Nephron progenitor cell (in vitro differentiated cells): ENCODE data around the gene TMEM127.
"Not testable (repeated sequence)": the region's sequence is repeated elsewhere in the genome, so short reads cannot be mapped to it uniquely, and the experiment has no call there.

ENCODE experiments used
- DNase-seq: peaks from one replicate; pipeline ENCODE4 v3.0.0; 2021
- H3K27ac Mint-ChIP-seq: 2 replicates; pipeline ENCODE4 v1.8.0; 2021; ENCODE audit warnings: mild to moderate bottlenecking, moderate library complexity, mixed read lengths
- H3K27me3 Mint-ChIP-seq: 2 replicates; pipeline ENCODE4 v1.8.0; 2021; ENCODE audit warnings: mild to moderate bottlenecking, low read depth, mixed read lengths; ENCODE audit not compliant: poor library complexity
- H3K36me3 Mint-ChIP-seq: 2 replicates; pipeline ENCODE4 v1.8.0; 2021; ENCODE audit warnings: low read depth, mixed read lengths
- H3K4me1 Mint-ChIP-seq: 2 replicates; pipeline ENCODE4 v1.8.0; 2021; ENCODE audit warnings: mixed read lengths
- H3K4me3 Mint-ChIP-seq: 2 replicates; pipeline ENCODE4 v1.8.0; 2021; ENCODE audit warnings: mild to moderate bottlenecking, moderate library complexity, mixed read lengths
- H3K9me3 Mint-ChIP-seq: 2 replicates; pipeline ENCODE4 v1.8.0; 2021; ENCODE audit warnings: mild to moderate bottlenecking, moderate library complexity, mixed read lengths
- TF ChIP-seq, protein P1 (sequence below): fragments of 200-600 bp; sonication (generic); IDR thresholded peaks from 2 replicates; pipeline ENCODE4 v1.5.0; 2021; ENCODE audit warnings: antibody characterized with exemption

Gene TMEM127

DNA sequence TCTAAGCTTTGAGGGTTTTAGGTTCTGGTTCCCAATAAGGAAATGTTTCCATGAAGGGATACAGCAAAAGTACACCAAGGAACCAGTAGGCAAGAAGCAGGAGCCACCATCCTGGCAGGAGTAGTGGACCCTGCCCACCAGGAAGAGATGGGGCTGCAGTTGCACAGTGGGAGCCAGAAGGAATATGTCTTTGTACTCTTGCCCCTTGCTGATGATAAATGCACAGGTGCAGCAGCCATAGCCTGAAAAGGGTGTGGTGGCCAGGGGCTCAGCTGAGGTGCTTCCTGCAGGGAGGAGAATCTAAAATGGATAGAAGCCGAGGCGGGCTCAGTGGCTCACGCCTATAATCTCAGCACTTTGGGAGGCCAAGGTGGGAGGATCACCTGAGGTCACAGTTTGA, 27.5 kb downstream of the TMEM127 start:
- no peaks in the 10 kb centered on the region for H3K4me1 Mint-ChIP-seq
- H3K27me3 Mint-ChIP-seq, result peaks cover 4% of the 10 kb centered on the region
- H3K27ac Mint-ChIP-seq, result no peak overlapping the region
- TF ChIP-seq, protein P1, sequence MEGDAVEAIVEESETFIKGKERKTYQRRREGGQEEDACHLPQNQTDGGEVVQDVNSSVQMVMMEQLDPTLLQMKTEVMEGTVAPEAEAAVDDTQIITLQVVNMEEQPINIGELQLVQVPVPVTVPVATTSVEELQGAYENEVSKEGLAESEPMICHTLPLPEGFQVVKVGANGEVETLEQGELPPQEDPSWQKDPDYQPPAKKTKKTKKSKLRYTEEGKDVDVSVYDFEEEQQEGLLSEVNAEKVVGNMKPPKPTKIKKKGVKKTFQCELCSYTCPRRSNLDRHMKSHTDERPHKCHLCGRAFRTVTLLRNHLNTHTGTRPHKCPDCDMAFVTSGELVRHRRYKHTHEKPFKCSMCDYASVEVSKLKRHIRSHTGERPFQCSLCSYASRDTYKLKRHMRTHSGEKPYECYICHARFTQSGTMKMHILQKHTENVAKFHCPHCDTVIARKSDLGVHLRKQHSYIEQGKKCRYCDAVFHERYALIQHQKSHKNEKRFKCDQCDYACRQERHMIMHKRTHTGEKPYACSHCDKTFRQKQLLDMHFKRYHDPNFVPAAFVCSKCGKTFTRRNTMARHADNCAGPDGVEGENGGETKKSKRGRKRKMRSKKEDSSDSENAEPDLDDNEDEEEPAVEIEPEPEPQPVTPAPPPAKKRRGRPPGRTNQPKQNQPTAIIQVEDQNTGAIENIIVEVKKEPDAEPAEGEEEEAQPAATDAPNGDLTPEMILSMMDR, result no peak
- H3K9me3 Mint-ChIP-seq, result no peaks in the 10 kb centered on the region
- DNase-seq, result no peak
- H3K4me3 Mint-ChIP-seq, result no peak overlapping the region
- H3K36me3 Mint-ChIP-seq, result peaks cover 4% of the 10 kb centered on the region

DNA sequence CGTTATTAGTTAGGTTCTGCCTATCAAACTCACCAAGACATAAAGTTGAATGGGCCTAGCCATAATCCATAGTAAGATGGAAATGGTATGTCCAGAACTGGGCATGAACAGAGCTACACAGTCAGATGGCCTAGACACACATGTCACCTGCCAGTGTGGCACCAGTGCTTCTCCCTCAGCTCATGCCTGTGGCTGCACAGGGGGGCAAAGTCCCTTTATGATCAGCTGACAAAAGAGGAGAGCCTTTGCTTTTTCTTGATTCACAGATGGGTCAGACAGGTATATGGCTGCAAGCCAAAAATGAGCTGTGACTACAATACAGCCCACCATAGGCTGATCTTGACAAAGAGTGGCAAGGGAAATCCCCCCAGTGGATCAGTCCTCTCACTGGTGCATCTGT, 28.9 kb downstream of the TMEM127 start:
- Mint-ChIP-seq H3K36me3 (no peaks in the 10 kb centered on the region), H3K4me1 (no peaks in the 10 kb centered on the region), H3K27ac (no peak overlapping the region), H3K9me3 (no peaks in the 10 kb centered on the region), H3K4me3 (no peak overlapping the region), H3K27me3 (peaks cover 4% of the 10 kb centered on the region)
- TF ChIP-seq, protein P1, result no peak
- DNase-seq, result no peak

DNA sequence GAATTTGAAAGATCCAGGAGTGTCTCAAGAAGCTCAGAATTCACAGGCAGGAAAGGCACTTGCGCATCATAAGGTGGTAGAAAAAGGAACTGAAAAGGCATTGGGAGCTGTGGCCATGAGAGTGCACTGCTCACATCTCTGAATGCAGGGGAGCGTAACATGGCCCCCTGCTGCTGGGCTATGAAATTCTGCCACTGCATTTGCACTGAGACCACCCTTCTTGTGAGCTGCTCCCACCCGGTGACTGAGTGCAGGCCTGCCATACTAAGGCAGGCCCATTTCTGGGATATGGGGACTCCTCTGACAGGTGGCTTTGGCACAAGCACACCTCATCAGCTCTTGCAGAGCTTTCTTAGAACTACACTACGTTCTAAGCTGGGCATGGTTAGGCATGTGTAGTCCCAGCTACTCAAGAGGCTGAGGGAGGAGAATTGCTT, 31.9 kb downstream of the TMEM127 start:
- H3K9me3 Mint-ChIP-seq, result no peaks in the 10 kb centered on the region
- H3K36me3 Mint-ChIP-seq, result no peaks in the 10 kb centered on the region
- H3K27me3 Mint-ChIP-seq, result no peaks in the 10 kb centered on the region
- no peak overlapping the region for H3K4me3 Mint-ChIP-seq
- TF ChIP-seq, protein P1, result no peak
- H3K27ac Mint-ChIP-seq, result no peak overlapping the region
- no peaks in the 10 kb centered on the region for H3K4me1 Mint-ChIP-seq
- no peak for DNase-seq

DNA sequence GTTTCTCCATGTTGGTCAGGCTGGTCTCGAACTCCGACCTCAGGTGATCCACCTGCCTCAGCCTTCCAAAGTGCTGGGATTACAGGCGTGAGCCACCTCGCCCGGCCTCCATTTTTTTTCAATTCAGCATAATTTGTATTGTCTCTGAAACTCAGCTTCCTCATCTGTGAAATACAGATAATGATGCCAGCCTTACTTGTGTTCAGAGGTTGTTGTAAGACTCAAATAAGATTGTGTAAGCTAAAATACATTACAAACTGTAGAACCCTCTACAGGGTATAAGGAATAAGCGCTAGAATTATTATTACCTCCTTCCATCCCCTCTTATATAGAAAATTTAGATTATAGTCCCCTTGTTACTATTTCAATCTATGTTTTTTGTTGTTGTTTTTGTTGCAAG, 32.4 kb downstream of the TMEM127 start:
- Mint-ChIP-seq H3K36me3 (no peaks in the 10 kb centered on the region), H3K4me1 (no peaks in the 10 kb centered on the region), H3K27me3 (no peaks in the 10 kb centered on the region), H3K4me3 (no peak overlapping the region), H3K9me3 (no peaks in the 10 kb centered on the region), H3K27ac (no peak overlapping the region)
- TF ChIP-seq, protein P1, result no peak
- DNase-seq, result no peak

DNA sequence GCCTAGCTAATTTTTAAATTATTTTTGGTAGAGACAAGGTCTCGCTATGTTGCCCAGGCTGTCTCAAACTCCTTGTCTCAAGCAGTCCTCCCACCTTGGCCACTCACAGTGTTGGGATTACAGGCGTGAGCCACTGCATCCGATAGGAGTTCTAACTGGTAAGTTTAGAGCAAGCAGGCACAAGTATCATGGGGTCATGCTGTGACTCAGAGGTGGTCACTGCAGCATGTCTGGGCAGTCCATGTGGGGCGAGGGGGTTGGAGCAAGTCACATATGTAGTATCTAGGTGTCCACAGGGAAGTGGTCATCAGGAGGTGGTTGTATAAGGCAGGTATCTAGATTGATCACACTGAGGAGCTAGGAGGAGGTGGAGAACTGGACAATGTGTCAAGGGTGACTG, 34.5 kb downstream of the TMEM127 start:
- no peaks in the 10 kb centered on the region for H3K36me3 Mint-ChIP-seq
- no peaks in the 10 kb centered on the region for H3K9me3 Mint-ChIP-seq
- H3K4me3 Mint-ChIP-seq, result no peak overlapping the region
- no peaks in the 10 kb centered on the region for H3K27me3 Mint-ChIP-seq
- no peak for DNase-seq
- TF ChIP-seq, protein P1, result no peak
- no peak overlapping the region for H3K27ac Mint-ChIP-seq
- no peaks in the 10 kb centered on the region for H3K4me1 Mint-ChIP-seq

DNA sequence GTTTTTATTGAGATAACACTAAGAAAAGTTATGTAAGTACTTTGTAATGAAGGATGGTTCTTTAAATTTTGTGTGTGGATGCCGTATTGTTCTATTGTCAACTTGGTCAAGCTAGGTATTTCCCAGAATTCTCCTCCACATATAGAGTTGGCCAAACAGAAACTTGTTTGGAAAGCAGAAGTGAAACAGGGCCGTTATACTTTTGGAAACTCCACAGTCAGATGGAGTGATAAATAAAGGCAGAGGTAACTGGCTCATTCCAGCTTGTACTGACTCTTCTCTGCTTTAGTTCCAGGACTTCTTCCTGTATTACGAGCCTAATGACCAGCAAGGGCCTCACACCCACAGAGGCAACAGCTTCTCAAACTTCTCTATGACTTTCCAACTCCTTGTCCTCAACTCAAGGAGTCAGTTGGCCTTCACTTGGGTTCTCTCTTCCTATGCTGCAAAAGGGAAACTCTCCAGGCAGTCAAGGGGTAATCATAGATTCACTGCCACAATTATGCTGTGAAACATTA, 40.7 kb downstream of the TMEM127 start:
- TF ChIP-seq, protein P1, result no peak
- no peak for DNase-seq
- Mint-ChIP-seq H3K27me3 (no peaks in the 10 kb centered on the region), H3K36me3 (peaks cover 7% of the 10 kb centered on the region), H3K27ac (peak overlapping the region; percentile 6), H3K9me3 (no peaks in the 10 kb centered on the region), H3K4me3 (no peak overlapping the region), H3K4me1 (no peaks in the 10 kb centered on the region)

DNA sequence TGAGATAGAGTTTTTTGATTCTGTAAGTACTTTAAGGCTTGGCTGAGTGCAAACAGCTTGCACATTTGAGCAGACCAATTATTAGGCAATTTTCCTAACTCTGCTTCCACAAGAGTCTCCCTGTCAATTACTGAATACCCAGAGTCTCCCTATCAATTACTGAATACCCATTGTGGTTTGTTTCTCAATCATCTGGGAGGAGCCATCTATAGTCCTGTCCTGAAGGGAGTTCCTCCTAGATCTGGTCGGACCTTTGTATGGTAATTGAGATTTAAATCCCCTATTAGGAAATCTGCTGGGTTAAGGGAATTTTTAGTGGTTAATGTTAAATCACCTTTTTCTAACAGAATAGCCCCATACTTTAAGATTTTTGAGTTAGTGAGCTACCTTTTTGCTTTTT, 44.7 kb downstream of the TMEM127 start:
- H3K27me3 Mint-ChIP-seq, H3K4me1 Mint-ChIP-seq: not testable (repeated sequence)

DNA sequence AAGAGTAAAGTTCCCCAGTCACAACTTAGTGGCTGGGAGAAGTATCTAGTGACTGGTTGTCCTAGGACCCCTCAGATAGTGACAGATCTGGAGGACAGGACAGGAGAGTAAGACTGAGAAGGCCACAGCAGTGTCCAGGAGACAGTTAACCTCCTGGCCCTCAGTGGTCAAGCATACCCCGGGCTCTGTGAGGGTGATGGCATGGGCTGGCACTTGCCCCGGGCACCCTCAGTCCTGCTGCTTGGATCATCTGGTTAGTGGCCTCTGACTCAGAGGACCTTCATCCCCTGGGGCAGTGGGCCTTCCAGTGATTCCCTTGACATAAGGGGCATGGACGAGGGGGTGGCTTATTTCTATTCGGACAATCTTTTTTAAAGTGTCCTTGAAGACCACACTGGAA, 45.8 kb downstream of the TMEM127 start:
- not testable (repeated sequence) for H3K4me1 Mint-ChIP-seq, H3K9me3 Mint-ChIP-seq, DNase-seq, H3K36me3 Mint-ChIP-seq, H3K4me3 Mint-ChIP-seq, H3K27me3 Mint-ChIP-seq
- H3K27ac Mint-ChIP-seq, result peak overlapping the region; percentile 48

More for the DNA sequence above, 44.7 kb downstream of the TMEM127 start:
- H3K9me3 Mint-ChIP-seq, H3K27ac Mint-ChIP-seq, H3K4me3 Mint-ChIP-seq, H3K36me3 Mint-ChIP-seq, DNase-seq: not testable (repeated sequence)
